ENCODE measurements around the gene BNC1.

DNA sequence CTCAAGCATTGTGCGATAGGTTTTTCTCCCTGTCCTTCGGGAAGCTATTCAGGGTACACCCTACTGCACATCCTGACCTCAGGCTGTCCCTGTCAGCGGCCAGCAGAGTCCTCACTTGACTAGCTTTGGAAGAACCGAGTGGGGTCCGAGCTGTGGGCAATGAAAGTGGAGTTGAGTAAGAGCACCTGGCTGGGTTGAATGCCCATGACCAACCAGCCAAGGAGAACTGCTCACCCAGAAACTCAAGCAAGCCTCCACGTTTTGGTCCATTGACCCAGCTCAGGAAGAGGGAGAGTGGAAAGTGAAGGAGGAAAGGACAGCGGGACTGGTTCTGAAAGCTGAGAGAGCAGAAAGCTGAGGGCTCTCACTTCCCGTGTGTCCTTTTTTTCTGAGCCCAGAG lies 40.8 kb downstream of the BNC1 start:
- TF ChIP-seq, protein P1, sequence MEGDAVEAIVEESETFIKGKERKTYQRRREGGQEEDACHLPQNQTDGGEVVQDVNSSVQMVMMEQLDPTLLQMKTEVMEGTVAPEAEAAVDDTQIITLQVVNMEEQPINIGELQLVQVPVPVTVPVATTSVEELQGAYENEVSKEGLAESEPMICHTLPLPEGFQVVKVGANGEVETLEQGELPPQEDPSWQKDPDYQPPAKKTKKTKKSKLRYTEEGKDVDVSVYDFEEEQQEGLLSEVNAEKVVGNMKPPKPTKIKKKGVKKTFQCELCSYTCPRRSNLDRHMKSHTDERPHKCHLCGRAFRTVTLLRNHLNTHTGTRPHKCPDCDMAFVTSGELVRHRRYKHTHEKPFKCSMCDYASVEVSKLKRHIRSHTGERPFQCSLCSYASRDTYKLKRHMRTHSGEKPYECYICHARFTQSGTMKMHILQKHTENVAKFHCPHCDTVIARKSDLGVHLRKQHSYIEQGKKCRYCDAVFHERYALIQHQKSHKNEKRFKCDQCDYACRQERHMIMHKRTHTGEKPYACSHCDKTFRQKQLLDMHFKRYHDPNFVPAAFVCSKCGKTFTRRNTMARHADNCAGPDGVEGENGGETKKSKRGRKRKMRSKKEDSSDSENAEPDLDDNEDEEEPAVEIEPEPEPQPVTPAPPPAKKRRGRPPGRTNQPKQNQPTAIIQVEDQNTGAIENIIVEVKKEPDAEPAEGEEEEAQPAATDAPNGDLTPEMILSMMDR (IDR thresholded peaks at IDR 0.05), result no peak
- TF ChIP-seq POLR2A (IDR thresholded peaks at IDR 0.05), result no peak
